ENCODE results near the gene SLC41A1.

The SLC41A1 gene

GRCh38 chr1:205817988-205818387, 5.0 kb upstream of the SLC41A1 start:
- Histone ChIP-seq H3K27ac (ENCODE audit: low read length) (no peak overlapping the region), H3K36me3 (replicated peaks; ENCODE audit: insufficient read depth, low read length) (no peaks in the 10 kb centered on the region), H2AFZ (ENCODE audit: low read length) (no peak overlapping the region), H3K4me2 (ENCODE audit: low read depth, low read length) (no peak overlapping the region), H3K9ac (ENCODE audit: low read length) (no peak overlapping the region), H4K20me1 (ENCODE audit: insufficient read depth, low read length) (no peaks in the 10 kb centered on the region), H3K79me2 (ENCODE audit: low read length) (no peaks in the 10 kb centered on the region), H3K4me1 (ENCODE audit: low read length) (0 out of 2 replicates have a peak, but pooled peaks cover 6% of the 10 kb centered on the region), H3K9me2 (replicated peaks; ENCODE audit: insufficient read depth, low read length) (no peaks in the 10 kb centered on the region), H3K27me3 (replicated peaks; ENCODE audit: insufficient read depth, low read length) (no peaks in the 10 kb centered on the region; the same call in 1 of the 2 replicates), H3K4me3 (ENCODE audit: low read length) (no peak overlapping the region), H3F3A (ENCODE audit: insufficient read depth, low read length) (no peaks in the 10 kb centered on the region), H3K9me3 (replicated peaks; ENCODE audit: insufficient read depth, low read length) (no peaks in the 10 kb centered on the region)
- no peak for TF ChIP-seq CTCF (IDR thresholded peaks at IDR 0.05; ENCODE audit: low read length)
- TF ChIP-seq EZH2 (optimal IDR thresholded peaks at IDR 0.05; ENCODE audit: low read depth, low read length): no peak
- TF ChIP-seq EZH2phosphoT487 (IDR thresholded peaks at IDR 0.05; ENCODE audit: low read length): no peak
- no peak for DNase-seq

- DNase-seq: no peak
- H3K79me2 ChIP-seq (ENCODE audit: low read length): no peaks in the 10 kb centered on the region
- no peak overlapping the region for H3K9ac ChIP-seq (ENCODE audit: low read length)
- no peaks in the 10 kb centered on the region for H3K9me3 ChIP-seq (replicated peaks; ENCODE audit: insufficient read depth, low read length)
- TF ChIP-seq EZH2 (optimal IDR thresholded peaks at IDR 0.05; ENCODE audit: low read depth, low read length) (no peak), CTCF (IDR thresholded peaks at IDR 0.05; ENCODE audit: low read length) (no peak), EZH2phosphoT487 (IDR thresholded peaks at IDR 0.05; ENCODE audit: low read length) (no peak)
- H3K27ac ChIP-seq (ENCODE audit: low read length): no peak overlapping the region
- H3K36me3 ChIP-seq (replicated peaks; ENCODE audit: insufficient read depth, low read length): no peaks in the 10 kb centered on the region
- no peak overlapping the region for H3K4me3 ChIP-seq (ENCODE audit: low read length)
- no peak overlapping the region for H3K4me2 ChIP-seq (ENCODE audit: low read depth, low read length)
- no peaks in the 10 kb centered on the region for H3K9me2 ChIP-seq (replicated peaks; ENCODE audit: insufficient read depth, low read length)
- H4K20me1 ChIP-seq (ENCODE audit: insufficient read depth, low read length): no peaks in the 10 kb centered on the region
- H3F3A ChIP-seq (ENCODE audit: insufficient read depth, low read length): peaks cover 1% of the 10 kb centered on the region; the same call in 1 of the 2 replicates
- 0 out of 2 replicates have a peak, but pooled peaks cover 6% of the 10 kb centered on the region for H3K4me1 ChIP-seq (ENCODE audit: low read length)
- no peak overlapping the region for H2AFZ ChIP-seq (ENCODE audit: low read length)
- no peaks in the 10 kb centered on the region; the same call in 1 of the 2 replicates for H3K27me3 ChIP-seq (replicated peaks; ENCODE audit: insufficient read depth, low read length)
Measured at GRCh38 chr1:205817364-205817763, 4.4 kb upstream of the SLC41A1 start.

- Histone ChIP-seq H3K27ac (ENCODE audit: low read length) (no peak overlapping the region), H3K9me2 (replicated peaks; ENCODE audit: insufficient read depth, low read length) (no peaks in the 10 kb centered on the region), H2AFZ (ENCODE audit: low read length) (peak overlapping the region; percentile 98), H4K20me1 (ENCODE audit: insufficient read depth, low read length) (no peaks in the 10 kb centered on the region), H3K4me3 (ENCODE audit: low read length) (peak overlapping the region; percentile 92), H3K4me2 (ENCODE audit: low read depth, low read length) (peak overlapping the region; percentile 98), H3K9ac (ENCODE audit: low read length) (peak overlapping the region; percentile 71; the same call in 1 of the 2 replicates), H3K27me3 (replicated peaks; ENCODE audit: insufficient read depth, low read length) (no peaks in the 10 kb centered on the region; the same call in 1 of the 2 replicates), H3K36me3 (replicated peaks; ENCODE audit: insufficient read depth, low read length) (no peaks in the 10 kb centered on the region), H3K9me3 (replicated peaks; ENCODE audit: insufficient read depth, low read length) (no peaks in the 10 kb centered on the region), H3K4me1 (ENCODE audit: low read length) (peaks cover 8% of the 10 kb centered on the region; the same call in 1 of the 2 replicates), H3K79me2 (ENCODE audit: low read length) (no peaks in the 10 kb centered on the region), H3F3A (ENCODE audit: insufficient read depth, low read length) (peaks cover 7% of the 10 kb centered on the region)
- TF ChIP-seq CTCF (IDR thresholded peaks at IDR 0.05; ENCODE audit: low read length) (no peak), EZH2phosphoT487 (IDR thresholded peaks at IDR 0.05; ENCODE audit: low read length) (no peak), EZH2 (optimal IDR thresholded peaks at IDR 0.05; ENCODE audit: low read depth, low read length) (no peak)
- peak; percentile 38 for DNase-seq
Measured at GRCh38 chr1:205813755-205814058, 709 bp upstream of the SLC41A1 start.
